GM13977 (cell line): Measurements from ENCODE around the gene TRIP11.

Experiments used
- DNase-seq: peaks from one replicate; pipeline ENCODE4 v3.0.0; 2012; ENCODE audit warnings: low spot score
- CTCF ChIP-seq: IDR thresholded peaks from 2 replicates; pipeline ENCODE4 v1.5.1; 2012; ENCODE audit warnings: mild to moderate bottlenecking, control low read depth; ENCODE audit not compliant: insufficient read depth; ENCODE audit errors: extremely low read depth, missing control alignments
- in situ Hi-C: fragments of 300-500 bp; cut with MboI; formaldehyde crosslinking; loops from one replicate; pipeline ENCODE4 v1.12.0; 2022; ENCODE audit warnings: low sequenced_read_pairs, low pct_unique_long_range_greater_than_20kb, mixed read lengths, inconsistent platforms; ENCODE audit not compliant: unreplicated experiment

The TRIP11 gene

GRCh38 chr14:92010644-92011043 lies 29.2 kb downstream of the TRIP11 start:
- DNase-seq, result no peak
- no peak for TF ChIP-seq CTCF
- in situ Hi-C loops, result no loop called here

DNA sequence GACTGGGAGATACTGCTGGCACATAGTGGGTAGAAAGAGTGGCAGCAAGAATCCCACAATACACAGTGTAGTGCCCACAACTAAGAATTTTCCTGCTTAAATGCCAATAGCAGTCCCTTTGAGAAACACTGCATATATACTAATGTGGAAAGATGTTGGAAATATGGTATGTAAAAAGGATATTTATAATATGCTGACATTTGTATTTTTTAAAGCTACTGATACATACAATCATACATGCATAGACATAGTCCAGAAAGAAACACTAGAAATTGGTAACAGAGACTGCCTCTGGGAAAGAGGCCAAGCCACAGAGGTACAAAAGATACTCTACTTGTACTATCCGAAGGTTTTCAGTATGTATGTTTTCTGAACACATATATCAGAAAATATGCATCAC lies 30.3 kb downstream of the TRIP11 start:
- no peak for TF ChIP-seq CTCF
- DNase-seq, result no peak
- in situ Hi-C loops, result no loop called here

DNA sequence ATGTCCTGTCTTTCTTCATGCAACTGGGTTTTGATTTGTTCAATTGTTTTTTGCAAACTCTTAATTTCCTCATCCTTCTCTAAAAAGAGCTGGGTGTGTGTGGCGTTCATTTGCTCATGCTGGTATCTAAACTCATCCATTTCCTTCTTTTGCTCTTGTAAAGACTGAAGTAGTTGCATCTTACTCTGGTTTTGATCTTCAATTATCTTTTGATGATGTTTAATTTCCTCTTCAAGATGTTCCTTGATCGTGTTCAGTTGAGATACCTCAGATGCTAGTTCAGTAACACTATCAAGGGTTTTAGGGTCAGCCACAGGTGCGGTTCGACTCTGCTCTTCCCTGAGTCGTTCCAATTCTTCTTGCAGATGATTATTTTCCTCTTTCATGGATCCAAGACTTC lies 34.8 kb downstream of the TRIP11 start:
- DNase-seq, result no peak
- in situ Hi-C loops, result no loop called here
- no peak for TF ChIP-seq CTCF

DNA sequence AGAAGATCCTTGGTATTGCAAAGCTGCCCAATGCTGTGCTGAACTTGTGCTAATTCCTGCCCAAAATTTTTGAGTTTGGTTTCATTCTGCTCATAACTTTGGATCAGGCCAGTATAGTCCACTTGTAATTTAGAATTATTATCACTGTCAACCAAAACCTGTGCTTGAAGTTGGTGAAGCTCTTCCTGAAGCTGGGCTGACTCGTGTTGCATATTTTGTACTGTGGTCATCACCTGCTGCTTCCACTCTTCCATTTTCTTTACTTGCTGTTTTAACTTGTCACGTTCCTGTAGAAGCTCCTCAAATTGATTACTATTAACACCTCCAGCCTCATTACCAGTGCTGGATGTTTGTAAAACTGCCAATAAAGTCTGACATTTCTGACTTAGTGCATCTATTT lies 35.8 kb downstream of the TRIP11 start:
- no peak for TF ChIP-seq CTCF
- no peak for DNase-seq
- in situ Hi-C loops, result no loop called here

- TF ChIP-seq CTCF, result no peak
- in situ Hi-C loops, result no loop called here
- no peak for DNase-seq
Observed at GRCh38 chr14:91998667-91999570, 40.9 kb downstream of the TRIP11 start.

DNA sequence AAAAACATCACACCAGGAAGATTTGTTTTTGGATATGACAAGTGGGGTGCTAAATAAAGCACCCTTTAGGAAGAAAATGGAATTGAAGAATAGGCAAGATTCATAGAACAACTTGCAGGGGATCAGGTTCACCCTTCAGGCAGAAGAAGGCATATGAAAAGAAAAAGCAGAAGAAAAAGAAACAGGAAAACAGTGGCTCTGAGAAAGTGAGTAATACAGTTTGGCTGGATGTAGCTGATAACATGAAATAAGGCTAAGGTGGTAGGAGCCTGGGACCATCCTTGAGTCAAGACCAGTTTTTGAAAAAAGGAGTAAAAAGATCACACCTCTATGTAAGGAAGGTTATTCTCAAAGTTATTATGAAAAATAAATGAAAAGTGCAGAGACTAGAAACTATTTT lies 42.4 kb downstream of the TRIP11 start:
- in situ Hi-C loops, result no loop called here
- no peak for TF ChIP-seq CTCF
- DNase-seq, result no peak

DNA sequence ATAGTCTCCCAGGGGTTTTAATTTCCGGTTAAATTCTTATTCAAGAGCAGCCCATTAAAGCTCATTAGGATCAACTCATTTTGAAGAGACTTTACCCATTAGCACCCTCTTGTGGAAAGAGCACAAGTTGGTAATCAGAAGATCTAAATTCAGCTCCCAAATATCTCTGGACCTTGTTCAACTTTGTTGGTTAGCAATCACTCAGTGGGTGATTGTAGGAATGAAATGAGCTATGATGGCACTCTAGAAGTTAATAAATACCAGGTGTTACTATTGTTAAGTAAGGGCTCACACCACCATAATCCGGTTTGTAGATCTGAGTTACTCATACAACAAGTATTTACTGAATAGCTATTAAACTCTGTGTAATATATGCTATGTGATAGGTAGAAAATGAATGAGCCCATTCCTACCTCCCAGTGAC lies 42.9 kb downstream of the TRIP11 start:
- peak; percentile 53 for TF ChIP-seq CTCF
- peak; percentile 33 for DNase-seq
- in situ Hi-C loops, result no loop called here
